MV-4-11 (cell line): ENCODE data around the gene RET.

ENCODE experiments used
- DNase-seq: peaks from one replicate; lab custom pipeline; 2025; lab: John Stamatoyannopoulos, UW

Gene RET

DNA sequence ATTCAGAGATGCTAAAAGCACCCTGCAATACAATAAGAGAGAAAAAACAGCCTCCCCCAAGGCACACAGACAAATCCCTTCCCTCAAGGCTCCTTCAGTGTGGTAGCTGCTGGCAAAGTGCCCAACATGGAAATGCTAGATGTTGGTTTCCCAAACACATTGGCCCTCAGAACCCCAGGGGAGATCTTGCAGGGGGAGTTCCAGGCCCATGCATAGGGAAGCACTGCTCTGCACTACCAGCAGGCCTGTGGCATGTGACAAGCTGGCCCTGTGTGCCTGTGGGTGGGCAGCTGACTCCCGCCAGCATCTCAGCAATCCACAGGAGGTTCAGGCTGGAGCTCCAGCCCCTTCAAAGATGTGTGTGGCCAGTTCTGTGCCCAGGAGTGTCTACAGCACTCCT, 44.6 kb downstream of the RET start:
- DNase-seq, result peak; percentile 46

DNA sequence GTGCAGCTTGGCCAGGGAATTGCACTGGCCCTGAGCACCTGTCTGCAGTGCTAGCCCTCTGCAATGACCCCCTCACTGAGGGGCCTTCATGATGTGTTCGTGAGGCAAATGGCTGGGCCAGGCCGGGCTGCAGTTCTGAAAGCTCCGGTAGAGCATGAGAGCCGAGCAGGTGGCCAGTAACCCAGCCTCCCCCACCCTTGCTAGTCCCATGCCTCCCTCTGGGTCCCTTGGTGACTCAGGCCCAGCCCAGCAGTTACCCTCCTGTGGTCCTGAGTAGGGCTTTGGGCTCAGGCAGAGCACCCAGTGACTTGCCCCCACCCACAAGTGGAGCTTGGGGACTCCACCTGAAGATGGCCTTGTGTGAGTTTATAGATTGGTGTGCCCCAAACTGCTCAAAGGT, 45.2 kb downstream of the RET start:
- DNase-seq, result no peak

DNA sequence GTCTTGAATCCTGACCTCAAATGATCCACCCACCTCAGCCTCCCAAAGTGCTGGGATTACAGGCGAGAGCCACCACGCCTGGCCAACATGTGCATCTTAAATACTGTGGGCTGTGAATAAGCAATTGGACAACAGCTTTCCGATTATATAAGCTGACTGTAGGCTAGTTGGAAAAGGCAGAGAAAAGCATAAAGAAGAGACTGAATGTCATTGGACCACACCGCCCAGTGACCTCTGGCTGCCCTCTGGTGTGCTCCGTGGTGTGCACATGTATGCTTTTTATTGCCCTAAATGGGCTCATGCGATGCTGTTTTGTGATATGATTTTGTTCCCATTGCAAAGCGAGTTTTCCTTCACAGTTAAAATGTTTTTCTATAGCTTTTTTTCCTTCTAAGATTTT, 46.0 kb downstream of the RET start:
- no peak for DNase-seq

DNA sequence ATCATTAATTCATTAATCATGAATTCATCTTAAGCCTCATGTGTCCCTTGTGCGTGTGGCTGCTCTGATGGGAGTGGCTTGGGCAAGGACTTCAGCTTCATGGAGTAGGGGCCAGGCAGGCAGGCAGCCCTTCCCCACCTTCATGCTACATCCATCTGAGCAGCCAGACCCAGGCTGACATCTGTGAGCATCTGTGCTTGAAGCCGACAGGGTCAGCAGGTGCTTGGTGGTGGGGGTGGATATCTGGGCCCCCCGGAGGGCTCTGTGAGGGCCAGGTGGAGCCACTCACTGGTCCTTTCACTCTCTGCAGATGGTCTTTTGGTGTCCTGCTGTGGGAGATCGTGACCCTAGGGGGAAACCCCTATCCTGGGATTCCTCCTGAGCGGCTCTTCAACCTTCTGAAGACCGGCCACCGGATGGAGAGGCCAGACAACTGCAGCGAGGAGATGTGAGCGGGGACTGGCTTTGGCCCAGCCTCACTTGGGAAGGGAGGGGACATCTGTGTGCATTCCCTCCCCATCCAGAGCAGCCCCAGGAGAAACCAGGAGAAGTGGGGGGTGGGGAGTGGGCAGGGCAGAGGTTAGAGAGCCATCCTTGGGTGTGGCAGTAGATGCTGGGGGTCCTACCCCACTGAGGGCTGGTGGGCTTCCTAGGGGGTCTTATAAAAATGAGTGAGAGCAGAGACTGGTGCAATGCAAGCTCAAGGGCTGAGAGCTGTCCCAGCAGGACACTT, 46.7 kb downstream of the RET start:
- DNase-seq, result no peak

- no peak for DNase-seq
Measured at GRCh38 chr10:43124094-43124521, 47.2 kb downstream of the RET start.

GRCh38 chr10:43124574-43125273, 47.9 kb downstream of the RET start:
- no peak for DNase-seq

DNA sequence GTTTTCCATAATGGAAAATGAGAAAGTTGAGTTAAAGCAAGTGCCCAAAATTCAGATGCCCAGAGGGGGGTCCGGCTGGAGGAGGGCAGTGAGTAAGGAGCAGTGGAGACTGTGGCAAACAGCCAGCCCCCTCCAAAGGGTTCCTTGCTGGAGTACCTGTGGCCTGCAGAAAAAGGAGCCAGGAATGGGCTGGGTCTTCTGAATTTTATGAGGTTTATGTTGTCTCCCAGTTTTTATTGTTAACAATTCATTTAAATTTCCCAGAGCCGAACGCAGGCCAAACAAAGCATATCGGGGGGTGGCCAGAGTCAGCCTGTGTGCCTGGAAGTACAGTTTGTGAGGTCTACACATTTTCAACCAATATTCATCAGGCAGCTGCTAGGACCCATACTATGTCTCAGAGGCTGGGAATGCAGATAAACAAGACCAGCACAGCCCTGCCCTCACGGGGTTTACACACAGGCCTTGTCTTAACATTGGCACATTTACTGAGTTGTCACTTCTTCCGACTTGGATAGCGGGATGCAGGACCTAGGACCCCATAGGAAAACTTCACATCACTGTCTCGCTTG, 48.5 kb downstream of the RET start:
- DNase-seq, result no peak

- no peak for DNase-seq
Measured at GRCh38 chr10:43125881-43126731, 49.2 kb downstream of the RET start.

- peak; percentile 83 for DNase-seq
Measured at GRCh38 chr10:43126759-43127424, 50.0 kb downstream of the RET start.

DNA sequence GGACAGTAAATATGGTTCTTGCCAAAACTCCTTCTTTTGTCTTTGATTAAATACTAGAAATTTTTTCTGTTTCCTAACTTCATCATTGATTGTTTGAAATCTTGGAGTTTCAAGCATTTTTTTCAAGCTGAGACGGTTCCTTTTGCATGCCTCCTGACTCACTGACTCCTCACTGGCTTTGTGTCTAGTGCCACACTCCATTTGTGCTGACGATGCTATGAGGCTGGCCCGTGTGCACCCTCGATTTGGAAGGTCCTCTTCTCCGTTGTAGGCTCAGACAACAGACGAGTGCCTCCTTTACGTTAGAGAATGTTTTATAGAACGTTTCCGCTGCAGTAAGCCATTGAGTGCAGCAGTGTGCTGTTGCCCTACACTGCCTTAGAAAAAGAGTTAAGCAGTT, 50.6 kb downstream of the RET start:
- no peak for DNase-seq

DNA sequence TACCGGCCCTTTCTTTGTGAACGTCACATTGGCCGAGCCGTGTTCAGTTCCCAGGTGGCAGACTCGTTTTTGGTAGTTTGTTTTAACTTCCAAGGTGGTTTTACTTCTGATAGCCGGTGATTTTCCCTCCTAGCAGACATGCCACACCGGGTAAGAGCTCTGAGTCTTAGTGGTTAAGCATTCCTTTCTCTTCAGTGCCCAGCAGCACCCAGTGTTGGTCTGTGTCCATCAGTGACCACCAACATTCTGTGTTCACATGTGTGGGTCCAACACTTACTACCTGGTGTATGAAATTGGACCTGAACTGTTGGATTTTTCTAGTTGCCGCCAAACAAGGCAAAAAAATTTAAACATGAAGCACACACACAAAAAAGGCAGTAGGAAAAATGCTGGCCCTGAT, 51.5 kb downstream of the RET start:
- no peak for DNase-seq

DNA sequence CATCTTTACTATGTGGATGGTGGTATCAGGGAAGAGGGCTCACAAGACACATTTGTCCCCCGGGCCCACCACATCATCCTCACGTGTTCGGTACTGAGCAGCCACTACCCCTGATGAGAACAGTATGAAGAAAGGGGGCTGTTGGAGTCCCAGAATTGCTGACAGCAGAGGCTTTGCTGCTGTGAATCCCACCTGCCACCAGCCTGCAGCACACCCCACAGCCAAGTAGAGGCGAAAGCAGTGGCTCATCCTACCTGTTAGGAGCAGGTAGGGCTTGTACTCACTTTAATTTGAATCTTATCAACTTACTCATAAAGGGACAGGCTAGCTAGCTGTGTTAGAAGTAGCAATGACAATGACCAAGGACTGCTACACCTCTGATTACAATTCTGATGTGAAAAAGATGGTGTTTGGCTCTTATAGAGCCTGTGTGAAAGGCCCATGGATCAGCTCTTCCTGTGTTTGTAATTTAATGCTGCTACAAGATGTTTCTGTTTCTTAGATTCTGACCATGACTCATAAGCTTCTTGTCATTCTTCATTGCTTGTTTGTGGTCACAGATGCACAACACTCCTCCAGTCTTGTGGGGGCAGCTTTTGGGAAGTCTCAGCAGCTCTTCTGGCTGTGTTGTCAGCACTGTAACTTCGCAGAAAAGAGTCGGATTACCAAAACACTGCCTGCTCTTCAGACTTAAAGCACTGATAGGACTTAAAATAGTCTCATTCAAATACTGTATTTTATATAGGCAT, 52.3 kb downstream of the RET start:
- peak; percentile 98 for DNase-seq

DNA sequence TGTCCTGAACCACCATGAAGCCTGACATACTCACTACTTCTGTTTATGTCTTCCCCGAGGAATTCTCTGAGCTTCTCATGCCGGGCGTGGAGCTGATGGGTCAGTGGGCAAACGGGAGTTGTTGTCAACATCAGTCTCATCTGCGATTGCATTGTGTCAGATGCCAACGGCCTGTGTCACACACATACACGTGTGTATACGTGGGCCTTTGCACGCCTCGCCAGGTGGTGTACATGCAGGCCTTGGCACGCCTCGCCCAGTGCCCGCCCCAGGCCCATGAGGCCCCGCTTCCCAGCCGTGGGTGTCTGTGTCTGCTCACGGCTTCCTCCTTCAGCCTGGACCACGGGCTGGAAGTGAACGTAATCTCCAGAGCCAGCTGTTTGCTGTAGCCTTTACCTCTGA, 53.9 kb downstream of the RET start:
- no peak for DNase-seq

GRCh38 chr10:43131256-43131655, 54.4 kb downstream of the RET start:
- no peak for DNase-seq

DNA sequence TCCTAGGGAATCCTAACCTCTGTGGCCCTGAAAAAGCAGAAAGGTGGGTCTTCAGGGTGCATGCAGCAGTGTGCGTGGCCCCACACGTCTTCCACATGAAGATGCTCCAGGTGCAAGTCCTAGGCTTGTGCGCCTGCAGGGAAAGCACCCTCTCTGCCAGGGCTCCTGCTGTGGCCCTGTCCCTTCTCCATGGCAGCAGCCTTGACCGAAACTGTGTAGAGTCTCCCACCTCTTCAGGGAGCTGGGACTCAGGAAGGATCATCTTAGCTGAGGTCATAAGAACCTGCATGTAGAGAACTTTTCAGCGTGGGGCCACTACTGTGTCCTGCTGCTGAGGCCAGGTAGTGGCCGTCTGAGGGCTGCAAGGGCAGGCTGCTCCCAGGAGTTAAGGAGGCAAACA, 55.0 kb downstream of the RET start:
- no peak for DNase-seq

- peak; percentile 37 for DNase-seq
Measured at GRCh38 chr10:43132867-43133787, 56.3 kb downstream of the RET start.

- DNase-seq, result no peak
Measured at GRCh38 chr10:43134126-43134905, 57.4 kb downstream of the RET start.

DNA sequence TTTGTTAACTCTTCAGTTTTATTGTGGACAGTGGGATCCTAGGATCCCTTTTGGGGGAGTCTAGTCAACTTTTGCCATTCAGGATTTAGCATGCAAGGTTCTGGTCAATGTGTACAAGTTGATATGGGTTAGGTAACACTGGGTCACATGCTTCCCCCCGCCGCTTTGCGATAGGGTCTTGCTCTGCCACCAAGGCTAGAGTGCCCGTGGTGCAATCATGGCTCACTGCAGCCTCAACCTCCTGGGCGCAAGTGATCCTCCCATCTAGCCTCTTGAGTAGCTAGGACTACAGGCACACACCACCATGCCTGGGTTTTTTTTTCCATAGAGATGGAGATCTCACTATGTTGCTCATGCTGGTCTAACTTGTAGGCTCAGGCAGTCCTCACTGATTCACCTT, 58.2 kb downstream of the RET start:
- no peak for DNase-seq

DNA sequence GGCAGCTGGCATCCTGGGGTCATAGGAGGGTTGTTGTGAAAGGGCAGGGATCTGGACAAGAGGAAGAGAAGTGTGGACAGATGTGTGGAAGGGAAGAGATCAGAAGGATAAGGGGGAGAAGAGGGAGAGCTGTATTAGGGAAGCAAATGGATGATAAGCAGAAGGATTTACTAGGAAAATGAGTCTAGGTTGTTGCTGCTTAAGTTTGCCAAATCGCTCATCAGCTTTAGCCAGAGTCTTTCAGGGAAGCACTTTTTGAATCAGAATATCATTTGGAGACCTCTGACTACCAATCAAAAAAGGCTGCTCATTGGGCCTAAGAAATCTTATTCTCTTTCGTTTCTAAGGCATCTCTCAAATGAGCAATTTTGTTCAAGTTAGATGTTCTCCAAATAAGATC, 58.8 kb downstream of the RET start:
- no peak for DNase-seq
